ENCODE results near the gene DLG1. TPM values are rescaled to one million over a fixed set of nuclear protein-coding genes. Genes with fewer than 3 reads are reported as not detected.

The DLG1 gene
- total RNA-seq, 1 donor from 2014 or later = 56.7 TPM

DNA sequence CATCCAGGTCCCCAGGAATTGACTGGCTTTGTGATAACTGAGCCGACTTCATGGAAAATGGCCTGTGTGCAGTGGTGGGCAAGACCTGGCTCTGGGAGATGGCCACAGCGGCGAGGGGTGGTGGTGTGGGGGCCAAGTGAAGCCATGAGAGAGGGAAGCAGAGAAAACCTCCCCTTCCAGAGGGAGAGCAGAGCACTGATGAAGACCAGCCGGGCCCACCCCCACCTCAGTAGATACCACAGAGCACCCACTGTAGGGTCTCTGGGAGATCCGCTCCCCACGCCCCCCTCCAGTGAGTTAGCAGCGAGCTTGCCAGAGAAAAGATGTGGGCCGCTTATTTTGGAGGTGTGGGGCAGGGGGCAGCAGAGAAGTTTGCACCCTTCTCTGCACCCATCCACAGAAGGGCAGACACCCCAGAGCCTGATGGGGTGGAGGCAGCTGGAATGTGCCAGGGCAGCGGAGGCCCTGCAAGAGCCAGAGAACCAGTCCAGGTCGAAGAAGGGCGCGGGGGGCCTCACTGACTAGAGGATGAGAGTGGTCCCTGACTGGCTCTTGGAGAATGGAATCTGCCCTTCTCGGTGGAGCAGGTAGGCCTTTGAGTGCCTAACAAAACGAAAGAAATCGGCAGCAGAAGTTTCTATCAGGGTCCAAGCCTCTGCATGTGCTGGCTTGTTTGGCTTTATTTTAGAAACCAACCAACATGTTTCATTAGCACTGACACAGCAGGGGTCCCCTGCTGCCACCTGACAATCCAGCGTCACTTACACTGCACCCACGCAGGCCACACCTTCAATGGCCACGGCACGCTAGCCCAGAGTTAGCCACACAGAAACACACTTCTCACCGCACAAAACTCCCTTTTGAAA is 297.1 kb downstream of the DLG1 start:
- no peak for DNase-seq (ENCODE audit: low read depth in 2 of 2)

DNA sequence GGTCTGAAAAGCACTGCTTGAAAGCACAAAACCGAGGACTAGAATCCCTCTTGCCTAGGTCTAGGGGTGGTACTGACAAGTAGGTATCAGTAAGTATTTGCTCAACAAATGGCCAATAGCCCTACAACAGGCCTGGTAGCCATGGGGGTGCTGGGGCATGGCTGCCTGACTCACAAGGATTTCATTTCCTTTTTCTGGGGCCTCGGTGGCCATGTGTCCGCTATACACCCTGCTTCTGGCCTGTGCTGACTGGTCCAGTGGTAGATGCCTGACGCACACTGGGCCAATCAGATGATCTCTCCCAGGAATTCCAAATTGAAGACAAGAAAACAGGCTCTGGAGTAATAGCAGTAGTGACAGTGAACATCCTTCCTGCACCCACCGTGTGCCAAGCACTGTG is 298.2 kb downstream of the DLG1 start:
- no peak for DNase-seq (ENCODE audit: low read depth in 2 of 2)

DNA sequence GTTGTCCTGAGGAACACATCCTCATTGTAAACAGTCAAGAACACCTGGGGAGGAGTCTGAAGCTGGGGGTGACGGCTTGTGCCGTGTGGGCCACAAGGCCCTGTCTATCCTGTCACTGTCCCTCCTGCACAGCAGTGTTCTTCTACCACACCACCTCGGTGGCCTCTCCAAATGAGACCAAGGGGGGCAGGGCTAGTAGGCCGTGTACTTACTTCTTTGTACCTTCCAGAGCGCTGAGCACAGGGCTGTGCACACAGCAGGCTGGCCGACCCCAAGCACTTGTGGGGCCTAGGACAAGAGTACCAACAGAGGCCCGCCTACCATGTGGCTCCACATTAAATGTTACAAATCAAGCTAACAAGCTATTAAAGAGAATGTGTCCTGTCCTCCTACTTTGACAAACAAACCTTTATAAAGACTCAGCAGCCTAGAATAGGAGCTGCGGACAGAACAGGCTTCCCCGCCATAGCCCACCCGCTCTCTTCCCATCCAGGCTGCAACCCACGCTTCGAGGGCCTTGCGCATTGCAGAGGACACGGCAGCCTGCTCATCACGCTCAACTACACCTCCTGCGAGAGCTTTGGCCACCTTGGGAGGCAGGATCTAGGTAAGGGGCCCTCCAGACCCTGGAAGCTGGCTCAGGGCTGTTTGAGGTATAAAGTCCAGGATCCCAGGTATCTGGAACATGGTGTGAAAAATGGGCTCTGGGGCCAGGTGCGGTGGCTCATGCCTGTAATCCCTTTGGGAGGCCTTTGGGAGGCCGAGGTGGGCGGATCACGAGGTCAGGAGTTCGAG is 299.2 kb downstream of the DLG1 start:
- DNase-seq (ENCODE audit: low read depth in 2 of 2) = no peak

DNA sequence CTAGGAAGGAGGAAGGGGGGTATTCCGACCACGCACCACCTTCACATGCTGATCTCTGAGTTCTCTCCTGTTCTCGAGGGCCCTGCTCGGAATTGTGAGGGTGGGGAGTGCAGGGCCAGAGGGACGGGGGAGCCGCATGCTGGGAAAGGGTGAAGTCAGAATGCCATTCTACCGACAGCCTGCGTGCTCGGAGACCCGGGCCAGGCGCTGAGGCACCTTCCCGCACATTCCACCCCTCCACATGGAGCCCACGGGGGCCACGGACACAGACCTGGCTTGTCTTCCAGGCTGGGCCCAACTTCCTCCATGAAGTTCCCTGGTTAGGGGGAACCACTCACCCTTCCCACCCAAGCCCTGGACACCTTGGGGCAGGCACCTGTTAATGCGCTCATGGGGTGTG is 301.1 kb downstream of the DLG1 start:
- DNase-seq (ENCODE audit: low read depth in 2 of 2) = no peak

DNA sequence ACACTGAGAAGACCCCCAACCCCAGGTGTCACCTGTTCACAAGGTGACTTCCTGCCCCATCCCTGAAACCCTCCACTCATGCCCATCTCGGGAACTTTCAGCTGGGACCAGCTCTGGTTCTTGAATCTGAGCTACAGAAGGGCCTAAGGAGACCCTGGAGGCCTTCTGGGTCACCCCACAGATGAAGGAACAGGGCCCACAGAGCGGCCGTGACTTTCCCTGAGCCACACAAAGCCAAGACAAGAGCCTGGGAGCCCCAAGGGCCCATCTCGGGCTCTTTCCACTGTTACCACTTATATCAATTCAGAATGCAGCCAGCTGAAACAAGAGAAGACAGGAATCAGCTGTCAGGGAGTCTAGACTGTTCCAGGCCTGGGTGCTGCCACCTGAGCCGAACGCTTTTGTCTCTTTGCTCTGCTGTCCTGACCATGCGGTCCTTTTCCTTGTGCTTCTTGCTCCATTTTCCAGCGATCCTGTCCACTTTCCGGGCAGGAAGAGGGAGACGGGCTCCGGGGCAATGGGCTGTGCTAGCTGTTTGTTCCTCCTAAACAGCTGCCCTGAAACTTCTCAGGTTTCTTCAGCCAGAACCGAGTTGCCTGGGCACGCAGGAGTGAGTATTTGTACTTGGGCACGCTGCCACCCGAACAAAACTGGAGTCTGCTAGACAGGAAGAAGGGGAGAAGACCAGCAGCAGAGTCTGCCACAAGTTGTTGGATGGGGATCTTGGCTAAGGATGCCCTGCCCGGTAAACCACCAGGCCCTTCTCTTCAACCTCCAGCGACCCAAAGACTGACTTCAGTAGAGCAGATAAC is 301.8 kb downstream of the DLG1 start:
- DNase-seq (ENCODE audit: low read depth in 2 of 2) = no peak

DNA sequence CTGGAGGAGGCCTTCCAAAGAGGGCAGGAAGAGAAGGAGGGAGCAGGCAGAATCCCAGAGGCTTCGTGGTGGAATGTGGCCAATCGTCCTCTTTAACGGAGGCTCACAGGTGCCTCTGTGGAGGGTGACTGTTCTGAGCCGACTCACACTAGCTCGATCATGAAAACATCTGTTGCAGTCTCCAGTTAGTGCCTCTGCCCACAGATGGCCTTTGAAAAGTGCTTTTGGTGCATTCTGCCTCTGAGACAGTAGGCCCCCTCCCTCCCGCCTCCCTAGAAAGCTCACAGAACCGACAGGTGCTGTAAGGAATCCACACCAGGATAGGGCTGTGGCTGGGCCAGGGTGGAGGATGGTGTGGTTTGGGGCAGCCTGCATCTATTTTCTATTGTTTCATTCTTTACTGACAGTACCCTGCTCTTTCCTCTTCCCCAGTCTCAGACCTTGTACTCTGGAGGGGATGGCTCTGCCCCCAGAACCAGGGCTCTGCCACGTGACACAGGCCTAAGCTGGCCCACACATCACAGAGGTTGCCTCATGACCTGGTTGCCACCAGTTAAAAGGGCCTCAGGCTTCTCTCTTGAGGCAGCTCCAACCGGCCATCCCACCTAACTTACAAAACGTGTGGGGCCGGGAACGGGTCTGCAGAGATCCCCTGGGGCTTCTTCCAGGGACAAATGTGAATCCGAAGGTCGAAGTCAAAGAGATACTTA is 302.6 kb downstream of the DLG1 start:
- no peak for DNase-seq (ENCODE audit: low read depth in 2 of 2)

DNA sequence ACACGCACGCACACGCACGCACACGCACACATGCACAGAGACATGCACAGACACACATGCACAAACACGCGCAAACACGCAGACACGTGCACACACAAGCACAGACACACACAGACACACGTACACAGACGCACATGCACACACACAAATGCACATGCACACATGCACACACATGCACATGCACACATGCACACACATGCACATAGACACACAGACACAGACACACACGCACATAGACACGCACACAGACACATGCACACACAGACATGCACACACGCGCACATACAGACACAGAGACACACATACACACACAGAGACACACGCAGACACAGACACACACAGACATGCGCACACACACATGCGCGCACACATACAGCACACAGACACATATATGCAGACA is 303.4 kb downstream of the DLG1 start:
- no peak for DNase-seq (ENCODE audit: low read depth in 2 of 2)

- no peak for DNase-seq (ENCODE audit: low read depth in 2 of 2)
Measured at GRCh38 chr3:196994056-196994455, 304.4 kb downstream of the DLG1 start.

All from dermis microvascular lymphatic vessel endothelial cell (primary cell).